IPS DF 19.7 (cell line): Measurements from ENCODE around the gene YPEL2.

Experiments used
- DNase-seq: peaks from one replicate; pipeline ENCODE4 v3.0.0-alpha.2; 2013; ENCODE audit warnings: low read depth, low spot score

Gene YPEL2

DNA sequence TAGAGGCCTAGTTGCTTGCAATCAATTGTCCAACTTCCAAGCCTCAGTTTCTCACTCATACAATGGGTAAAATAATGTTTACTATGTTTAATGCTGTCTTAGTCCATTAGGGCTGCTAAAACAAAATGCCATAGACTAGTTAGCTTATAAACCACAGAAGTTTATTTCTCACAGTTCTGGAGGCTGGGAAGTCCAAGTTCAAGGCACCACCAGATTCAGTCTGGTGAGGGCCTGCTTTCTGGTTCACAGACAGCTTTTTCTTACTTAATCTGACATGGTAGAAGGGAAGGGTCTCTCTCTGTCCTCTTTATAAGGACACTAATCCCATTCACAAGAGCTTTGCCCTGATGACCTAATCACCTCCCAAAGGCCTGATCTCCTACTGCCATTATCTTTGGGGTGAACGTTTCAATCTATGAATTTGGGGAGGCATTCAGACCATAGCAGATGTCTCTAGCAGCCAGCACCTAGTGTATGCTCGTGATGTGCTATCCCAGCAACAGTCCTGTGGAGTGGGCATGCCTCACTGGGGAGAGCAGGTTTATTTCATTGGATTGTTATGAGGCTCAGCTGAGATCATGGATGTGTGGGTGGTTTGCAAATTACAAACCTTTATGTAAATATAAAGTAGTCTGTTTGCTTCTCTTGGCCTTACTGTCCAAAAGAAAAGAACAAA lies 25.2 kb downstream of the YPEL2 start:
- no peak for DNase-seq

DNA sequence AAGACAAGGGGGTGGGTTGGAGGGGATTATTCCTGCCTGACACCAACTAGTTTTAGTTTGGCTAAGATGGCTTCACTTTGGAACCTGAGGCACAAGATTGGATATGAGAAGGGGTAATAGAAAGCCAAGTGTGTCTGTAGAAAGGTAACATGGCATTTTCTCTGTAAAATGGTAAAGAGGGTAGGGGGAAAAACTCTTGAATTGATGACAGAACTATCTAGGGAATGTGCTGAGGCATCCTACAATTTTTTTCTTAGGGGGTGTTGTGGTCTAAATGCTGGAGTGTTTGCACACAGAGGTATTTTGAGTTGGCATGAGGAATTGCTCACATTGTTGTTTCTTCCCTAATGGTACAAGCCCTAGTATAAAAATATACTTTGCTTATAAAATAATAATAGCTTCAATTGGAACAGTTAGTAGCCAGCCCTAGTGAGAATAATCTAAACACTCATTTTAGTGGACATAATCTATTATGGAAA lies 25.8 kb downstream of the YPEL2 start:
- DNase-seq: no peak

DNA sequence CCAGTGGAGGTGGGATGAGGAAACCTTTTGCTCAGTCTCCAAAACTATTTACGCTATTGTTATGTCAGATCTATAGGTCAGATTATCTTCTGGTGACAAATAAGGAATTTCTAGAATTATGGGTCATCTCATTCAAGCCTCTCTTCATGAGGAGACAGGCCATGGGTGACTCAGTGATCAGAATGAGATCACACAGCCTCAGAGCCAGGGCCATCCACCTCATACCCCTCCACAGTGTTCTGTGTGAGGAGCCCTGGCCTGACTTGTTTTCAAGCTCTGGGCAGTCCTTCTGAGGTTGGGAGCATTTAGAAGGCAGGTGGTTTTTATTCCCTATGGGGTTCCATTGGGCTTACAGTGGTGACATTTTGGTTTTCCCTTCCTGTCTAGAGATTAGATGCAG lies 26.5 kb downstream of the YPEL2 start:
- no peak for DNase-seq

DNA sequence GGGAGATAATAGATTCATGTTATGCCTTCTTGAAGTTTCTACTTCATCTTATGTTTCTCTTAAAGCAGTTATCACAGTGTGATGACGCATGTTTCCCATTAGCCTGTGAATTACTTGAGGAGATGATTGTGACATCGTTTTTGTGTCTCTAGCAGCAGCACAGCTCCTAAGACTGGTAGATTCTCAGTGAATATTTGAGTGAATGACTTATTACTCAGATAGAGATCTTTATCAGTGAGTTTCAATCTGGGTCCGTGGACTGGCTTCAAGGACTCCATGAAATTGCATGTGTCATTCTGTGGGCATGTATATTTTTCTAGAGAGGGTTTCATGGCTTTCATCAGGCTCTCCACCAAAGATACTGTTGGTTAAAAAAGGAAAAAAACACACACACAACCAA lies 29.9 kb downstream of the YPEL2 start:
- DNase-seq: no peak

DNA sequence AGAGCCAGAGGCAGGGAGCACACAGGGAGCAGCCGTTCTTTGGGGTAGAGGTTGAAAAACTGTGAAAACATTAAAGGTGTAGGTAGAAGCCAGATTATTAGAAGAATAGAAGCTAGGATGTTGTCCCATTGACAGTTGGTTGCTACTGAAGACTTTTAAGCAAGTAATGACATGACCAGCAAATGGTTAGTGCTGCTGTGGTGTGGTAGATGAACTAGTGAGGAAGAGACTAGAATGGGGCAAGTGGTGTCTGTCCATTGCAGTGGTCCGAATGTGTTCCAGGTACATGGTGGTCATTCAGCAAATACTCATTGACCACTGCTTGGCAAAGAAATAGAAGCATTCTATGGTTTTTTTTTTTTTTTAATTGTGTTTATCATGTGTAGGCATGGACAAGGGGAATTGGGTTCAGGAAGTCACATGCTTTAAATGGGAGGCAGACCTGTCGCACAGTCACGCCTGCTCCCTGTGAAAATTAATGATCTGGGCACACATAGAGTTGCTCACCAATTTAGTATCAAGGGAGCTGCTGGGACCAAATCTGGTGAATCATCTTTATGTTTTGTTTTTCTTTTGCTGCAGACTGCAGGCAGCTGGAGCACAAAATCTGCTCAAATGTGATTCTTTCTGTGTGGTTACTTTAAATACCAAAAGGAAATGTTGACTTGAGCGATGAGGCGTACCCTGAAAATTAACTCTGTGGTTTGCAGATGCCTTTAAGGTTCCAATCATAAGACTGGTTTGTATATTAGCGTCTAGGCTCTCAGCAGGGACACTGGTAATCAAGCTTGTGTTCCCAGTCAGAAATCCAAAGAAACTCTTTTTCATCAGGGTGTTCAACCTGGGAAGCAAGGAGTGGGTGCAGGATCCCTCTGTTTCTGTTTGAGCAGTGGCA lies 30.7 kb downstream of the YPEL2 start:
- no peak for DNase-seq

DNA sequence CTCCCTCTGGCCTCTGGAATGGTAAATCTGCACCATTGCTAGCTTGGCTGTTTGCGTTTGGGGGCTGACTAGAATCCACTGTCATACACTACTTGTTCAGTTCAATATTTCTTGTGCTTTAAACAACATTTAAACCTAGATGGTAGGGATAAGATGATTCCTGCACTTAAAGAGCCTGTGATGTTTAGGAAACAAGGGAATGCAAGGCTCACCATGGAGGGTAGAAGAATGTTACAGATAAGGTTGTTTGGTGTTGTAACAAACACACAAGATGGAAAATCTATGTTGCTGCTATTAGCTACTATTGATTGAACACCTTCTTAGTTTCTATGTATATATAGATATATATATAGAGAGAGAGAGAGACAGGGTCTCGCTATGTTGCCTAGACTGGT lies 31.4 kb downstream of the YPEL2 start:
- no peak for DNase-seq

DNA sequence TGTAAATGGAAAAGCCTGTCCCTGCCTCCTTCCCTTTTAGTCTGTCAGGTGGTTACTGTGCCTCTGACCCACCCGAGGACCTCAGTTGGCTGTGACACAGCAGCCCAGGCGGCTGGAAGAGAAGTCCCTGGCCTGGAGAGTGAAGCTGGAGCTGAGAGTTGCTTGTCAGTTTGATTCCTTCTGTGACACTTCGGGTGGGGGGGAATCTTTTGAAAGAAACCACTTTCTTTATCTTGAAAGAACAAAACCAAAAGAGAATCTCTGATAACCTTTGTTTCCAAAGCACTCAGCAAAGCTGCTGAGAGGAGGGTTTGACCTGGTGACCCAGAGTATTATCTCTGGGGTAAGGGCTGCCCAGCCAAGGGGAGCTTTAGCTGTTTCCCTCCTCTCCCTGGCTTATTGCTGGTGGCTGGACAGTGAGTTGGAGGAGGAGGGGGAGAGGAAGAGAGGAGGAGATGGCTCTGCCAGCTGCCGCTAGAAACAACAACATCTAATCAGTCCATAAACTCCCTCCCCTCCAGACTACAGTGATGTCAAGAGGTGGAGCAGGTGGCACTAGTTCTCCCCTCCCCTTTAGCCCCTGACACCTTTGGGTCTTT lies 34.0 kb downstream of the YPEL2 start:
- no peak for DNase-seq

DNA sequence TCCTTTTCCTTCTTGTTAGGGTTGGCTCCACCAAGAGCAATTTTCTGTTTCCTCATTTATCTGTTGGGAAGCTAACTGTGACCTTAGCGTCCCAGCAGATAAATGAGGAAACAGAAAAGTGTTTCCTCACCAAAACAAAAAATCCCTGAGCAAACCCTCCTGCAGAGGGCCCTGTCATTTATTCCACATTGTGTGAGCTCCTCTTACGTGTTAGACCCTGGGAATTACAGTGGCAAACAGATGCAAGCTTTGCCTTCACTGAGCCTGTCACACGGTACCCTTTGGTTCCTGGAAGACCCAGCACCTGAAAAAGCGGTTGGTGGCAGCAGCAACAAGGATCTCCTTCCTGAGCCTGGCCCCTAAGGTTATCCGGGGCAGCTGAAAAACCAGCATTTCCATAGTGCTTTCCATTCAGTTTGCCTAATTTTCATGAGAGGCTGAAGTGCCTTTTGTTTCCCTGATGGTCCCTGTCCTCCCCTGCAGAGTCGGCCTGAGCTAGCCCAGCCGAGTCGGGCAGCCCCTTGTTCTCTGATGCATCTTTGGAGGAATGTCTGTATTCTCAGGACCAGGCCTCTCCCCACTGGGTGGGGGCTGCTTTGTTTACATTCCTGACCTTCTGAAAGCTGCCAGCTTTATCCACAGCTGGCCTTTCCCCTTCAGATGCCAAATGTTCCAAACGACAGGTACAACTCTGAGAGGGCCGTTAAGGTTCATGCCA lies 34.7 kb downstream of the YPEL2 start:
- DNase-seq: peak; percentile 86

DNA sequence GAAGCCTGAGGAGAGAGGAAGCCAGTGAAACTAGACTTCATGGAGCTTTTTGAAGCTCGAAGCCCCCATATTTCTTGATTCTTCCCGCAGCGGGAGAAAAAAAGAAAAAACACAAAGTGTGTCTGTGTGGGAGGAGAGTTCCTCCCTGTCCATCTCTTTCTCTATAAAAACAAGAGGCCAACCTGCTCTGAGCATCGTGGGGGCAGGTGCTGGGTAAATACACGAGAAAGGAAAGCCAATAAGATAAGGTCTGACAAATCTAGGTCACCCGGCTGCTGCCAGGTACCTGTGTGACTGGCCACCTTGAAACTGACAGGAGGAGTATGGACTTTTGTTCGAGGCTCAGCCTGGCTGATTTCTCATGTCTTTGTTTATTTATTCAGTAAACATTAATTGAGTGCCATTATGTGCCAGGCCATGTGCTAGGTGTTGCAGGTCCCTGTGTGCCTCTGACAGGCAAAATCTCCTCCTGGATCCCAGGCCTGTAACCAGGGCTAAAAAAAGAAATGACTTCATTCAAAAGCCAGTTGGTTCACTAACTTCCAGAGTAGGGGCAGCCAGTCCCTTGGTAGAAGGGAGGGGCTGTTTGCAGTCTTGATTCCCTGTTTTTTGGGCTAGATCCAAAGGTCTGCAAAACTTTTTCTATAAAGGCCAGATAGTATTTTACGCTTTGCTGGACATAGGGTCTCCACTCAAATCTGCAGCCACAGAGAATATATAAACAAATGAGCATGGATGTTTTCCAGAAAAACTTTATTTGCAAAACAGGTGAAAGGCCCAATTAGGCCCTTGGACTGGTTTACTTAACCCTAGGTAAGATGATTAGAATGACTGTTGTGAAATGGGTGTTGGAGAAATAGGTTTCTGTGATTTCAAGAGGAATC lies 35.6 kb downstream of the YPEL2 start:
- no peak for DNase-seq

DNA sequence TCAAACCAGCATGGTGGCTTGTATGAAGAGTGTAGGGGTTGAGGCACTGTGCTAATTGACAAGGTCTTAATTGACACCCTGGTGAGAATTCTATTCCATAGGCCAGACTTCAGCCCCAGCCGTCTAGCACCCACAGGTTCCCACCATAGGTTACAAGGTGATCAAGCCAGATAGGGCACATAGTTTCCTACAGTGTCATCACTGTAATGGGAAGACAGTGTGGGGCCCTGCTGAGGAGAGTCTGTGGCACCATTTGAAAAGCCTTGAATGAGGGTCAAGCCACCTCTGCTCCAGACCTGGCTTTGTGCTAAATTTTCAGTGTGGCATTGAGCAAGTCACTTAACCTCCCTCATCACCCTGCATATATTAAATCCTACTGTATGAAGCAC lies 36.2 kb downstream of the YPEL2 start:
- DNase-seq: no peak

DNA sequence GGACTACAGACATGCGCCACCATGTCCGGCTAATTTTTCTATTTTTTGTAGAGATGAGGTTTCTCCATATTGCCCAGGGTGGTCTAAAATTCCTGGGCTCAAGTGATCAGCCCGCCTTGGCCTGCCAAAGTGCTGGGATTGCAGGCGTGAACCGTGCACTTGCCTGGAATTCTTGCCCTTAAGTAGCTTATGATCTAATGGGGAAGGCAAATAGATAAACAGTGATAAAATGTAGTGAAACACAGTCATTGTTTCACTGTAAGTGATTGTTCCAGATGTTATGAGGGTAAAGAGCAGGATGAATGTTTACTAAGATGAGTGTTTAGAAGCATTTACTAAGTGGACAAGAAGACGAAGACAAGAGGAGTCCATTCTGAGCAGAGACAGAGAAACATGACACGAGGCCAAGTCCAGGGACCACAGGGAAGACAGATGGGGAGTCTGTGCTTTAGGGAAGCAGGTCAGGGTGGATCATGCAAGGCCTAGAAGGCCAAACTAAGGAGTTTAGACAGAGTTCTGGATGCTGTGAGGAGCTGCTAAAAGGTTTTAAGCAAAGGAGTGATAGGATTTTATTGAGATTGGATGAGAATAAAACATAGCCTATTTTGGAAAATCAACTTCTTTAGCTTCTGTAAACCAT lies 36.9 kb downstream of the YPEL2 start:
- no peak for DNase-seq

DNA sequence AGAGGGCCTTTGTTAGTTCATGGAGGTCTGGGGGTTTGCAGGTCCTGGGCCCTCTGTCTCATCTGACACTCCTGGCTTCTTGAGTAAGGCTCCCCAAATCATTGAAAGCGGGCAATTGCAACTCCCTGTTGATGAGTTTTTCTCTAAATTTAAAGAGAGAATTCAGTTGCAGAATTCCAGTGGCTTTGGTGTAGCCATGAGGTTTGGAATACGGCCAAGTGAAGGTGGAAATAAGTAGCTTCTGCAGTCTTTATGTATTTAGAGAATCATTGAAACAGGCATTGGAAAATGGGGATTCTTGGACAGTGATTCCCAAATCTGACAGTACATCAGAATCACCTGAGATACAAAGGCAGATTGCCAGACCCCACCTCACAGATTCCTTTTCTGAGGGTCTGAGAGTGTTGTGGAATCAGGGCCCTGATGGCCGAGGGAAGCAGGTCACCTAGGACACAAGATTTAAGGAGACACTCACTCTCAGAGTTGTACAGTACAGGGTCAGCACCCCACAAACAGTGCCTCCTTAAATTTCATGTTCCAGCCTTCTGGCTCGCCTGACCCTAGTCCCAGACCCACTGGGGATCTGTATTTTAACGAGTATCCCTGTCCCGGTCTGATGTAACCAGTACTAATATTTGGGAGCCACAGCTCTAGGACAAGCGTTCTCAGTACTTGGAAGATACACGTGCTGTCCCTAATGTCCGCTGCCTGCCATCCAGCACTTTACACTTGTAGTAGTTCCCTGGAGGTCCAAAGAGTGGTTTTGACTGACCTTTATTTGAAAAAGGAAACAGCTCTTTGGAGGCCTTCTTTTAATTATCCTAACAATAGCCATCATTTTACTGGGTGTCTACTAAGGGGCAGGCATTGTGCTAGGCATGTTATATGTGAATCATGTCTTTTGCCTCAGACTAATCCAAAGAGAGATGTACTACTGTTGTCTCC lies 37.8 kb downstream of the YPEL2 start:
- DNase-seq: no peak

DNA sequence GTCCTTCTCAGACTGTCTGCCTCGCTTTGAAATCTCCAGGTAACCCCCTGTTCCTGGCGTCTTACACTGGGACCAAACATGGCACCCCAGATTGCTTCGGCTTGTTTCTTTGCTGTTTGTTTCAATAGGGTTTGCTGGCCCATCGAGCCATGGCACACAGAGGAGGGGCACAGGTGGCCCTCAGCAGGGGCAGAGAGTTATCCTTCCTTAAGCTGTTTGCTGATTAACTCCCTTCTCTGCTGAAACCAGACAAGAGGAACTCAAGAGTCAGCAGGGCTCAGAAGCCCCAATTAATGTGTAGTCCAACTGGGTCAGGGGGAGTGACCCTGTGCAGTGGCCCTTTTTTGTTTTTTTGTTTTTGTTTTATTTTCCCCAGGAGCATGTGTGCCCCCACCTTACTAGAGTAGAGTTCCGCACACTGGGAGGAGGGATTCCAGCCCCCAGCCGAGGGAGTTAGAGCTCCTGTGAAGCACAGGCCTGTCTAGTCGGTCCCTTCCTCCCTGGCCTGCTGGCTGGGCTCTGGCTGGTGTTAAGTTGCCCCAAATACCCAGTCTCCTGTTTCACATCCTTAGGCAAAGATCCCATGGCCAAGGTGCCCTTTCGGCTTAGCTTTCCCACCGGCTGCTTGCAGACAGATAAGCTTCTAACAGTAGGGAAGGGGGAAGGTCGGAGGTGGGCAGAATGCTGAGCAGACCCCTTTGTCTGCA lies 39.3 kb downstream of the YPEL2 start:
- no peak for DNase-seq

DNA sequence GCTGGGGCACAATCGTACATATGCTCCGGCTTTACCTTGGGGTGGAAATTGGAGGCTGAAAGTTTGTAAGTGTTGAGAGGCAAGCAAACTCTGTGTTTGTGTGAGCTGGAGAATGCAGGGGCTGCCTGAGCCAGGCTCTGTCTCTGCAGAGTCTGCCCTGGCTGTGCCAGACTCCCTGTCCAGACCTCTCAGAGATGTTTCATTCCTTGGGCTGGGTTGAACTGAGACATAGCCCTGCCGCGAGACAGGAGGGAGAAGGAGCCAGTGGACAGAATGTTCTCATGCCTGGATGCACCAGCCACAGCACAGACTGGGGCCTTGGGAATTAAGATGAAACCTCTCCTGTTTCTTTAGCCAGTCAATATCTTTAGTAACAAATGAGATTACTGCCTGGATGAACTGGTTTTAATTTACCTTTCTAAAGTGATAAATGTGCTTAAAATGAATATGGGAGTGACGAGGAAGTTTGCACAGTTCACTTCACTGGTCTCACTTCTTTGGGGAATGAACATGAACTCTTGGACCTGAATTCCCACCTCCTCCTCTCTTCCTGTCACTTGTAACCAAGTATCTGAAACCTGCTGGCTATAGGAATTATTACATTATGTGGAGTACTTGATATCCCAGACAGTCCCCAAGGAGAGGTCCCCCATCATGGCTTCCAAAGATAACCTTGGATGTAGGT lies 40.1 kb downstream of the YPEL2 start:
- no peak for DNase-seq

DNA sequence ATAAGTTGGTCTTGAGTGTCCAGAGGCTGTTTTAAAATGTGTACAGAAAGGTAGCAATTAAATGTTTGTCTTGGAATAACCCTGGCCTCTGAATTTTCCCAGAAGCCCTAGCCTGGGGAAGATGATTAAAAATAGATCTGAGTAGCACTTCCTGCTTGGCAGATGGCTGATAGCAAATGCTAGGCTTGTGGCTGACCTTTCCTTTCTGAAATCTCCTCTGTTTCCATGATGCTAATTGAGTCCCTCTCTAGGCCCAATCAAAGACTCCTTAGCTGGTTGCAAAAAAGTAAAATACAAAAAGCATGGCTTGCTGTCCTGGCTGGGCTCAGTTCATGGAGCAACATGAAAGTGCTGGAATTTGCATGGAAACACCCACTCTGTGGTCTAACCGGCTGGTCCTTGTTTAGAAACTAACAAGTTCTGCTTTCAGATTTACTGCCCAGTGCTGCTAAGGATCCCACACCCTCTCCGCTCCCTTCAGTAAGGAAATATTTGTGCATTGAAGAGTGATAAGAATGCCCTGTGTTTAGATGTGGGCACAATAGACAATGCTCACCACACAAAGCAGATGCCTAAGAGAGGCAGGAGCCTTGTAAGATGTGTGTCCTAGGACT lies 40.8 kb downstream of the YPEL2 start:
- no peak for DNase-seq

DNA sequence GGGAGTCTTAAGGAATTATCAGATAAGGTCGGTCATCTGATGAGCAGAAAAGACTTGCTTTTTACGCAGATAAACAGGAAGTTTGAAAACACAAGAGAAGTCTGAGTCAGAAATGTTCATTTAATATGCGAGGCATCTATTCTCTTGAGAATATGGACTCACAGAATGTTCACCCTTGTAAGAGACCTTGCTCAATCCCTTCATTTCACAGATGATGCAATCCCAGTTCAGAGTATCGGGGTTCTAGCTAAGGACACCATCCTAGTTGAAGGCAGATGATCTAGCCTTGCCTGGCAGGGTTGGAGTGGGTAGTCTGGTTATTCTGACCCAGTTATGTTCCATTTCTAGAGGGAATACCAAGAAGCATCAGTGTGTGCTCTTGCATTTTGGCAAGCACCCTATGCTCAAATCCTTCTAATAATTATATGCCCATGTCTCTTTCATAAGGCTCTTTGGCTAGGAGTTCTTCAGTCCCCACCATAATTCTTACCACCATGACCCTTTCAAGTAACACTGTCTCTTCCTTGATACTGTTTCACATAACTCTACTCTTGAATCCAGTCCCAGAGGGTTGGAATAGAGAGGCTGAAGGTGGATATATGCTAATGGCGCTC lies 42.5 kb downstream of the YPEL2 start:
- no peak for DNase-seq

DNA sequence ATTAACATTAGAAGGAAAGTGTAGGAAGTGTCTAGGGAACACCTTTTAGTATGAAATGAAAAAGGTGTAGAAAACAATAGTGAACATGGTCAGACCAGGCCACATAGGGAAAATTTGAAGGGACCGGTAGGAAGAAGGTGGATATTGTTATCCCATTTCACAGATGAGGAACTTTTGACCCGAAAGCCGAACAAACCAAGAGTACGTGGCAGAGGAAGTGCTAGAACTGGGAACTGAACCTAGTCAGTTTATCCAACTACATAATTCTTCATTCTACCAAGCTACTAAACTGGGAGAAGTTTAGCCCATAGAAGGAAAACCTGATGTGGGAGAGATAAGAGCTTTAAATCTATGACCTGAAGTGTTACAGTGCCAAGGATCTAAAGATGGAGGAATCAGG lies 43.2 kb downstream of the YPEL2 start:
- DNase-seq: no peak
